ENCODE data around the gene SKI.

SKI gene

GRCh38 chr1:2358651-2359640 is 130.8 kb downstream of the SKI start:
- DNase-seq = no peak

Data from NCI-H526 treated with DMSO at 0.1 percent for 48 hours (cell line).